Hepatocyte (in vitro differentiated cells): Measurements from ENCODE around the gene ABCA1.

ENCODE experiments used
- CTCF ChIP-seq: fragments of 200-600 bp; sonication (generic); IDR thresholded peaks from 2 replicates; pipeline ENCODE4 v1.5.1; 2016; ENCODE audit warnings: antibody characterized with exemption, mild to moderate bottlenecking; ENCODE audit not compliant: poor library complexity
- EZH2 ChIP-seq: fragments of 200-600 bp; sonication (generic); IDR thresholded peaks from 2 replicates; pipeline ENCODE4 v1.6.1; 2016; ENCODE audit warnings: antibody characterized with exemption, mild to moderate bottlenecking, borderline replicate concordance

GRCh38 chr9:104810421-104811339, 117.3 kb downstream of the ABCA1 start:
- TF ChIP-seq CTCF (no peak), EZH2 (no peak)
